CD4-positive, alpha-beta T cell treated with Interleukin-4 for 4 hours (primary cell): Measurements from ENCODE around the gene ING4.

Experiments
- DNase-seq: peaks from one replicate; pipeline ENCODE4 v3.0.0-alpha.2; 2020

ING4 gene

GRCh38 chr12:6685814-6686213 lies 22.9 kb upstream of the ING4 start:
- DNase-seq = no peak

GRCh38 chr12:6684609-6685008 lies 21.7 kb upstream of the ING4 start:
- DNase-seq = peak; percentile 66

- no peak for DNase-seq
Observed at GRCh38 chr12:6676962-6677361, 14.0 kb upstream of the ING4 start.

- DNase-seq = no peak
Observed at GRCh38 chr12:6672143-6672542, 9.2 kb upstream of the ING4 start.

- no peak for DNase-seq
Observed at GRCh38 chr12:6667559-6668210, 4.8 kb upstream of the ING4 start.

GRCh38 chr12:6666211-6666610 lies 3.3 kb upstream of the ING4 start:
- no peak for DNase-seq

GRCh38 chr12:6664902-6665301 lies 2.0 kb upstream of the ING4 start:
- no peak for DNase-seq

- DNase-seq = no peak
Observed at GRCh38 chr12:6662602-6662905, 365 bp downstream of the ING4 start.

GRCh38 chr12:6653987-6654386 lies 8.9 kb downstream of the ING4 start:
- no peak for DNase-seq

- DNase-seq = no peak
Observed at GRCh38 chr12:6653342-6653741, 9.6 kb downstream of the ING4 start.

GRCh38 chr12:6652391-6652790 lies 10.5 kb downstream of the ING4 start:
- DNase-seq = no peak

- DNase-seq = no peak
Observed at GRCh38 chr12:6650832-6651231, 12.1 kb downstream of the ING4 start.

GRCh38 chr12:6647083-6647604 lies 15.8 kb downstream of the ING4 start, which contains the start of gene ACRBP:
TSS of gene ACRBP (minus strand) at chr12:6647432. CDS start at chr12:6647366, 66 bp downstream.
- DNase-seq = no peak

- DNase-seq = no peak
Observed at GRCh38 chr12:6646276-6647082, 16.4 kb downstream of the ING4 start.

- DNase-seq = no peak
Observed at GRCh38 chr12:6644903-6645302, 18.0 kb downstream of the ING4 start.

GRCh38 chr12:6644257-6644596 lies 18.7 kb downstream of the ING4 start:
- no peak for DNase-seq

- no peak for DNase-seq
Observed at GRCh38 chr12:6643569-6644256, 19.2 kb downstream of the ING4 start.

GRCh38 chr12:6641131-6641530 lies 21.8 kb downstream of the ING4 start:
- no peak for DNase-seq

GRCh38 chr12:6640497-6640896 lies 22.4 kb downstream of the ING4 start:
- no peak for DNase-seq

- no peak for DNase-seq
Observed at GRCh38 chr12:6639151-6639801, 23.6 kb downstream of the ING4 start.

- no peak for DNase-seq
Observed at GRCh38 chr12:6638305-6638704, 24.6 kb downstream of the ING4 start.

GRCh38 chr12:6635856-6636531 lies 26.9 kb downstream of the ING4 start, which contains the start of gene LPAR5:
TSS of gene LPAR5 (minus strand) at chr12:6635959. CDS start at chr12:6621248, 14,711 bp downstream.
- DNase-seq = no peak
